Prostate gland (tissue), 2 donors: ENCODE measurements around the gene NSMCE1. TPM values are rescaled to one million over a fixed set of nuclear protein-coding genes. Genes with fewer than 3 reads are reported as not detected.

ENCODE experiments used
- DNase-seq: peaks from one replicate; pipeline ENCODE4 v3.0.0-alpha.2; 2019; ENCODE audit warnings: low spot score
- H3K27ac ChIP-seq, 2 donors: fragments of 200-600 bp; sonication (generic); 2 replicates each; pipeline ENCODE4 v1.5.1; 2017 to 2019
- H3K27me3 ChIP-seq: fragments of 200-600 bp; sonication (generic); replicated peaks from 2 replicates; pipeline ENCODE4 v1.5.1; 2019; ENCODE audit not compliant: insufficient read depth
- H3K36me3 ChIP-seq, 2 donors: fragments of 200-600 bp; sonication (generic); 1 replicate in 1 of 2; 2 replicates in 1 of 2; pipeline versions ENCODE4 v1.5.1 to v1.8.1; 2017 to 2019
- H3K4me1 ChIP-seq: fragments of 200-600 bp; sonication (generic); replicated peaks from 2 replicates; pipeline ENCODE4 v1.5.1; 2019
- H3K4me3 ChIP-seq, 2 donors: fragments of 200-600 bp; sonication (generic); 2 replicates each; pipeline ENCODE4 v1.5.1; 2017 to 2019
- H3K9me3 ChIP-seq: fragments of 200-600 bp; sonication (generic); 2 replicates; pipeline ENCODE4 v1.5.1; 2017
- CTCF ChIP-seq, 4 experiments: fragments of 200-600 bp in 2 of 4; fragments of 450-650 bp in 2 of 4; sonication (generic) in 2 of 4; IDR thresholded peaks; 1 replicate in 3 of 4; 2 replicates in 1 of 4; pipeline ENCODE4 v1.5.1; 2016 to 2019; ENCODE audit warnings: antibody characterized with exemption in 4 of 4, mild to moderate bottlenecking in 2 of 4, moderate library complexity in 2 of 4
- POLR2A ChIP-seq: fragments of 450-650 bp; IDR thresholded peaks from one replicate; pipeline ENCODE4 v1.6.1; 2016; ENCODE audit warnings: antibody characterized with exemption, mild to moderate bottlenecking
- POLR2AphosphoS5 ChIP-seq: sonication (generic); formaldehyde crosslinking; IDR thresholded peaks from one replicate; pipeline ENCODE4 v1.6.1; 2017; ENCODE audit warnings: antibody characterized with exemption
- WGBS: methylation state at CpG from one replicate; pipeline ENCODE4 v1.1.5; 2018; 5-methylcytosine and 5-hydroxymethylcytosine counted together
- intact Hi-C: fragments of 100-400 bp; cut with DNase I; formaldehyde crosslinking; loops from one replicate; pipeline ENCODE4 v1.14.2; 2022
- total RNA-seq, 2 donors: library from RNA; depleted of rRNA; stranded (reverse); fragments of >200 nt; gene quantifications; one replicate each; pipeline ENCODE4 v1.1.0, GENCODE V29; 2016

The NSMCE1 gene
- total RNA-seq, 2 donors from 2014 or later: 55.4 to 71.7 TPM

- H3K4me3 ChIP-seq: no peak overlapping the region
- H3K27ac ChIP-seq: peak overlapping the region; percentile 56 to 80
- intact Hi-C loops: loop anchor here (2.0 kb wide), 1 partner anchor 35 kb away; the partner anchor contains the start of gene NSMCE1
- peaks cover 28% of the 10 kb centered on the region for H3K4me1 ChIP-seq
- DNase-seq: no peak
- TF ChIP-seq POLR2AphosphoS5 (no peak), POLR2A (no peak), CTCF (IDR thresholded peaks at IDR 0.05) (no peak)
- no peaks in the 10 kb centered on the region for H3K27me3 ChIP-seq
- no peaks in the 10 kb centered on the region for H3K9me3 ChIP-seq
- WGBS: 92% methylated on average over 8 of the region's 8 CpGs
- peaks cover 0 to 5% of the 10 kb centered on the region in 2 donors for H3K36me3 ChIP-seq
Measured at GRCh38 chr16:27234171-27234570, 34.4 kb downstream of the NSMCE1 start.

GRCh38 chr16:27233731-27234130, 34.8 kb downstream of the NSMCE1 start:
- Histone ChIP-seq H3K27ac (peak overlapping the region; percentile 56 to 80), H3K4me3 (no peak overlapping the region), H3K4me1 (peaks cover 28% of the 10 kb centered on the region), H3K36me3 (peaks cover 0 to 5% of the 10 kb centered on the region in 2 donors), H3K27me3 (no peaks in the 10 kb centered on the region), H3K9me3 (no peaks in the 10 kb centered on the region)
- 92% methylated on average over 6 of the region's 6 CpGs for WGBS
- intact Hi-C loops: loop anchor here (2.0 kb wide), 1 partner anchor 35 kb away; the partner anchor contains the start of gene NSMCE1
- DNase-seq: no peak
- TF ChIP-seq POLR2A: no peak
- TF ChIP-seq CTCF (IDR thresholded peaks at IDR 0.05): no peak
- no peak for TF ChIP-seq POLR2AphosphoS5

- Histone ChIP-seq H3K9me3 (no peaks in the 10 kb centered on the region), H3K27ac (peak overlapping the region; percentile 68 to 80), H3K27me3 (no peaks in the 10 kb centered on the region), H3K4me1 (peaks cover 28% of the 10 kb centered on the region), H3K4me3 (no peak overlapping the region), H3K36me3 (peaks cover 0 to 5% of the 10 kb centered on the region in 2 donors)
- 48% methylated on average over 13 of the region's 13 CpGs for WGBS
- peak; percentile 67 for DNase-seq
- intact Hi-C loops: no loop called here
- TF ChIP-seq POLR2AphosphoS5 (peak; percentile 84), CTCF (IDR thresholded peaks at IDR 0.05) (peak in 2 of 4 experiments; percentile 9 to 29), POLR2A (no peak)
Measured at GRCh38 chr16:27232901-27233625, 35.5 kb downstream of the NSMCE1 start.

GRCh38 chr16:27232061-27232900, 36.3 kb downstream of the NSMCE1 start:
- Histone ChIP-seq H3K4me1 (peaks cover 28% of the 10 kb centered on the region), H3K9me3 (no peaks in the 10 kb centered on the region), H3K27me3 (no peaks in the 10 kb centered on the region), H3K27ac (peak overlapping the region; percentile 68 to 80), H3K36me3 (peaks cover 0 to 5% of the 10 kb centered on the region in 2 donors), H3K4me3 (no peak overlapping the region)
- DNase-seq: no peak
- WGBS: 84% methylated on average over 26 of the region's 26 CpGs
- no peak for TF ChIP-seq POLR2A
- TF ChIP-seq POLR2AphosphoS5: no peak
- no peak for TF ChIP-seq CTCF (IDR thresholded peaks at IDR 0.05)
- intact Hi-C loops: no loop called here
